CD4-positive, alpha-beta T cell treated with Interleukin-1 beta for 1 hour (primary cell): ENCODE results near the gene TCEANC2.
A peak's percentile ranks its signal among the peaks of the same experiment; 100 is the strongest.
"Not testable (repeated sequence)": the region's sequence is repeated elsewhere in the genome, so short reads cannot be mapped to it uniquely, and the experiment has no call there.

Experiments
- DNase-seq, 2 donors: peaks; one replicate each; pipeline ENCODE4 v3.0.0-alpha.2; 2020 to 2022

The TCEANC2 gene

GRCh38 chr1:54028306-54029251 is 24.8 kb upstream of the TCEANC2 start:
- no peak for DNase-seq

DNA sequence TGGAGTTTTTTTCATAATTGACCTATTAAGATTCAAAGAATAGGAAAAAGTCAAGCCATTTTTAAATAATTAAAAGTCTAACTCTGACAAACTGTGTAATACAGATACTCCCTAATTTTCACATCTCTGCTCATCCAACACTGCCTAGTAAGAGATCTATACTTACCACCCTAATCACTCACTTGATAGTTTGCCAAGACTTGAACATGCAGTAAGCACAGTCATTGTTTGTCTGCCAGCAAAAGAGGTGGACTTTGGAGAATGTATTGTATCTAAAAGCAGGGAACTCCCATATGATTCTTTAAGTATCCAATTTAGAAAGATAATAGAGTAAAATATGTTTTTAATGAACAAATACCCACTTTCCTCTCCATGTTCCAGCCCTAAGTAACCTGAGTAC is 15.9 kb upstream of the TCEANC2 start:
- DNase-seq, result no peak

DNA sequence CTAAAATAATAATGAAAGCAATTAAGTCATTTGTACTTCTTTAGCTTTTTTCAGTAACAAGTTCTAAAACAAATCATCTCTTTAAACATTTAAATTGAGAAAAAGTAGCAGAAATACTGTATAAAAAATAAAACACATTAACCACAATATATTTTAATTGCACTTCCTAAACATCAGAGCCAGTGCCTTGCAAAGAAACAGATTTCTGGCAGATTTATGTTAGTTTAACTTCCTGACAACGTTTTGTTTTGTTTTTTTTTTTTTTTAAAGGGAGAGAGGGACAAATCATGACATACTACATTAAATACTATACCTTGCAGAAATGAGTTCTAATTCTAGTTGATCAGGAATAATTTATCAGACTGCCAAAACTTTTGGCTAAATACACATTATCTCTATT is 11.6 kb upstream of the TCEANC2 start:
- no peak for DNase-seq

- no peak for DNase-seq
Observed at GRCh38 chr1:54045496-54045895, 7.9 kb upstream of the TCEANC2 start.

DNA sequence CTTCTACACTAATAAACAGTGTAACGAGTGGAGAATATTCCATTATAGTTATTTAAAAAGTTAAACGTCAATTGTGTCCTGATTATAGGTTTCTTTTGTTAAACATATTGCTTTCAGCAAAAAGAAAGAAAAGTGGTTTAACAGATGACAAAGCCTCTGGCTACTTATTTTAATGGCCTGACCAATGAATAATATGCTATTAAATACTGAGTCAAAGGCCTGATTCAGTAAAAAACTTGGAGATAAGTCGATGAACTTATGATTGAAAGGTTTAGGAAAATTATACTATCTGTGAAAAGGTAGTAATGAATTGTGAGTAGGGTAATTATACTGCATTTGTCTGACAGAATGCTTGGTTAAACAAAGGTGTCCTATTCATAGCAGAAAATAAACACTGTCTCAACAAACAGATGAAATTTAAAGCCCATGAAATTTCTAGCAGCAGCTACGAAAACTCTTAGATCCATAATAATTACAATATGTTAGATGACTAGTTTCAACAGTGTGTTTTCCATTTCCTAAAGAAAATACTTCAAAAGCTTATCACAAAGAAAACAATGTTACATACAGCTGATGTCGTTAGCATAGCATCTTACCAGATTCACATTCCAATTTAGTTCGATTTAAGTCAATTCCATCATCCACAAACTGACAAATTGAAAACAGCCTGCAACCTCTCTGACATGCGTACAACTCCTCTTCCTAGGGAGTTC is 6.6 kb upstream of the TCEANC2 start:
- DNase-seq, result no peak

DNA sequence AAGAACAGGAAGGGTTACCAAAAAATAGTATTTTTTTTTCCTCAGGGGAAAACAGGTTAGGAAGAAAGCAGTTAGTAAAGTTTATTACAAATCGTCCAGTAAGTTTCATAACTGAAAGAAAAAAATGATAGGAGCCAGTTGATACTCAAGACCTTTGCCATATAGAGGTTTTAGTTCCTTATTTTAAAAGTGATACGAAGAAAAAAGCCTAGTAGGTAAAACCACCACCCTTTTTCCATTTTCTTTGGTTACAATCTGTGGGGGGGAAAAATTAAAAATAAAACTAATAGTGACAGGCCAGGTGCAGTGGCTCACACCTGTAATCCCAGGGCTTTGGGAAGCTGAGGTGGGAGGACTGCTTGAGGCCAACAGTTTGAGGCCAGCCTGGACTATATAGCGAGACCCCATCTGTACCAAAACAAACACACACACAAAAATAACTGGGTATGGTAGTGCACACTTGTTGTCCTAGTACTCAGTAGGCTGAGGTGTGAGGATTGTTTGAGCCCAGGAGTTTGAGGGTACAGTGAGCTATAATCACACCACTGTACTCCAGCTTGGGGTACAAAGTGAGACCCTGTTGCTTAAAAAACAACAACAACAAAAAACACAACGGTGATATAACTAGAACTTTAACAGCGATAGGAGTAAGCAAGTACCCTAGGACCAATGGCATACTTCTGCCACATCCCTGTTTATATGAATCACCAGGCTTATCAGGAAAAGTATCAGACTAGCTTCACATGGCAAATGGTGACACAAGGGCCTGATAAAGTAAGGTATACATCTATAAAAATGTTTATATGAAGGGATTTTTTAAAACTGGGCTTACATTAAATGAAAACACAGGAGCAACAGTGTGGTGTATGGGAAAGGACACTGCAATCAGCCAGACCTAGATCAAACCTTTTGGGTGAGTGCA is 5.8 kb upstream of the TCEANC2 start:
- DNase-seq, result no peak

- not testable (repeated sequence) for DNase-seq
Observed at GRCh38 chr1:54050435-54050834, 3.0 kb upstream of the TCEANC2 start.

DNA sequence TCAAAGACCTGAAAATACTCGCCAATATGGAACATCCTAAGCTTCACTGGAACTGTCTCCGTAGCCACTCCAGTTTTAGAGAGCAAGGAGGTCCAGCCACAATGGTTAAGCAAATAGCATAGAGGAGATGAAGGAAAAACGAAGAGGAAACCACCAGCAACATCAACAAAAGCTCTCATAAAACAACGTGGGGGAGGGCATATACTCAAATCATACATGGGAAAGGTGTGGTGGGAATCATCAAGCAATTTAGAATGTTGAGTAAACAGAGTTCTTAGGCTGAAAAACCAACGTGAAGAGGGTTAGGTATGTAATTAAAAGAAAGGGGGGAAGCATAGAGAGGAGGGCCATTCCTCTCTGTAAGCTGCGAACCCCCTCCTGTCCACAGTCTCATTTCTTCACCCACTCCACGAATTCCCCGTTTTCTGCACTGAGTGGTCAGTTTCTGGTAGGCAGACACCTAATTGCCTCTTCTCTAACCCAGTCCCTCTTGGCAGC is 1.4 kb upstream of the TCEANC2 start:
- no peak for DNase-seq

DNA sequence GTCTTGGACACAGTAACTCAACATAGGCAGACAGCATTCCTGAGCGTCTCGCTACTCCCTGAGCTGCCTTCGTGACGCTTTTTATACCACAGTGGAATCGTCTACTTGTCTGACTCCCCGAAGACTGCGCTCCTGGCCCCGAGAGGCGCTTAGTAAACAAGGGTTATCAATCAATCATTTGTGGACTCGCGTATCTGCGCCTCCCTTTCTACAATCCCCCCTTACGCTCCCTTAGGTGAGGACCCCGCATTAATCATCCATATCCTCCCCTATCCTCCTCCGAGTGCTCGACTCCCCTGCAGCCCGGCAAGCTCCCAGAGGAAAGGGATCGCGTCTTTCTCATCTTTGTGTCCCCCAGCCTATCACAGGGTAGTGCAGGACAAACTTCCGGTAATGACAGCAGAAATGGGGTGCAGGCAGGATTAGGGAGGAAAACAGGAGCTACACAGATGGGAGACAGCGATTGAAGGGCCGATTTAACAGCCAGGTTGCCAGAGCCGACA is 926 bp upstream of the TCEANC2 start:
- DNase-seq, result peak; percentile 9 to 43

- peak in 1 of 2 donors; percentile 15 for DNase-seq
Observed at GRCh38 chr1:54053745-54054437, 483 bp downstream of the TCEANC2 start.

DNA sequence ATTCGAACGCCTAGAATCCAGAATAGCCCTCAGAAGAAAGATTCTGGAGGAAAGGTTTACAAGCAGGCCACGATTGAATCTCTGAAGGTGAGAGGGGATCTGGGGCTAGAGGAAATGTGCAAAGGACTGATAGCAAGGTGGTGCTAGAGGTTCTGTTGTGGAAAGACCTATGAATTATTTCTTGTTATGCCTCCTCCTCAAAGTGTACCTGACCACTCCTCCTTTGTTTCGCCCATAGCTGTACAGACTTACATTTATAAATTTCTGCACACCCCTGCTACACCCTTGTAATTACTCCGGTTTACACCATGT is 986 bp downstream of the TCEANC2 start:
- DNase-seq, result peak in 1 of 2 donors; percentile 0

DNA sequence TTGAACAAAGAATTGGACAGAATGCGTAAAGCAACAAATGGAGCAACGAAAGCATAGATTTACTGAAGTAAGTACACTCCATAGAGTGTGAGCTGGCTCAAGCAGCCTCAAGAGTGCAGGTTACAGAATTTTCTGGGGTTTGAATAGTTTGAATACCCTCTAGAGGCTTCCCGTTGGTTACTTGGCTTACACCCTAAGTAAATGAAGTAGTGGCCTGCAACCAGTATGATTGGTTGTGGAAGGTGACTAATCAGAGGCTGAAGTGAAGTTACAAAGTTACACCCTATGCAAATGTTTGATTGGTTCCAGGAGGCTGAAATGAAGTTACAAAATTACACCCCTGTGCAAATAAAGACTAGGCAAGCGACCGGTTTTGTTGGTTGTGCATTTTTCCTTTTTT is 10.9 kb downstream of the TCEANC2 start:
- no peak for DNase-seq

- DNase-seq, result no peak
Observed at GRCh38 chr1:54069791-54070170, 16.4 kb downstream of the TCEANC2 start.

- DNase-seq, result peak in 1 of 2 donors; percentile 65
Observed at GRCh38 chr1:54070171-54070837, 16.9 kb downstream of the TCEANC2 start.

GRCh38 chr1:54077359-54077758 is 24.0 kb downstream of the TCEANC2 start:
- DNase-seq, result no peak

GRCh38 chr1:54080598-54081049 is 27.2 kb downstream of the TCEANC2 start:
- DNase-seq, result no peak

DNA sequence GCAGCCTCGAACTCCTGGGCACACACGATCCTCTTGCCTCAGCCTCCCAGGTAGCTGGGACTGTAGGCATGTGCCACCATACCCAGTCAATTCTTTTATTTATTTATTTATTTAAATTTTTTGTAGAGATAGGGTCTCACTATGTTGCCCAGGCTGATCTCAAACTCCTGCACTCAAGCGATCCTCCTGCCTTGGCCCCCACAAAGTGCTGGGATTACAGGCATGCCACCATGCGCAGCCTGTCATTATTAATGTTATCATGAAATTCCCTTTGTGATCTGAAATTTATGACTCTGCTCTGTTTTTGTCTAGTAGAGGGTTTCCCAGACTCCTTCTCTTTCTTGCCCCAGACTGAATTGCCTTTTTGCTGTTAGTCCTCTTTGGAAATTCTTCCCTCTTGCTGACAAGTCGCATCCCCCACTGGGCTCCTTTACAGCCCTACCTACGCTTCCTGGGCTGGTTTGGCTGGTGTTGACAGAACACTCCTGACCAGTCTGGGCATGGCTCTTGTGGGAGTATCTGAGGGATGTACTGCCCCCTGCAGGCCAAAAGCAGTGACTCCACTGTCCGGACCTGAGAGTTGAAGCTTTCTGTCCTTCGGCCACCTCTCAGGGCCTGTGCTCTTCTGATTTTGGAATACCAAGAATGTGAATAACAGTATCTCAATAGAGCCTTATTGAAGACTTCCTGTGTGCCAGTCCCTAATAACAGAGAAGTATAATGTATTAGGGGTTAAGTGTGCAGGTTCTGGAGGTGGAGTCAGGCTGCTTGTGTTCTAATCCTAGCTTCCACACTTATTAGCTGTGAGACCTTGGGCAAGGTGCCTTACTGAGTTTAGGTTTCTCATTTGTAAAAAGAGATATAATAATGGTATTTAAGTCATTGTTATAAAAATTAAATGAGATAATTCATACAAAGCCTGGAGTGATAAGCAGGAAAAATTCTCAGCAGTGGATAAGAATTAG is 28.2 kb downstream of the TCEANC2 start:
- peak; percentile 49 to 59 for DNase-seq

DNA sequence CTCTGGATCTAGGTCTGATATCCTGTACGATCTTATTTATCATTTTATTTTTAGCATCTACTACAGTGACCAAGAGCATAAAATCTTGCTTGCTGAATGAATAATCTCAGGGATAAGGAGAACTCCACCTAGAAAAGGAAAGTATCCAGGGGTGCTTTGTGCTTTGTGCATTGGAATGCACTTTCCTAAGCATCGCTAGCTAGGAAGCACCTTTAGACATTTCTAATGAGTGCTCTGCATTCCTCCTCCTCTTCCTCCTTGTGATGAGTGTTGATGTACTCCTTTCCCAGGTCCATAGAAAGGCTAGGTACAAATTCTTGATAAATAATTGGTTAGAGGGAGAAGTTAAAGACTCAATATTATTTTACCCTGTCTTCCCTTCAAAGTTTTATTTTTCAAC is 31.4 kb downstream of the TCEANC2 start:
- DNase-seq, result no peak

- DNase-seq, result no peak
Observed at GRCh38 chr1:54086754-54087153, 33.3 kb downstream of the TCEANC2 start.

DNA sequence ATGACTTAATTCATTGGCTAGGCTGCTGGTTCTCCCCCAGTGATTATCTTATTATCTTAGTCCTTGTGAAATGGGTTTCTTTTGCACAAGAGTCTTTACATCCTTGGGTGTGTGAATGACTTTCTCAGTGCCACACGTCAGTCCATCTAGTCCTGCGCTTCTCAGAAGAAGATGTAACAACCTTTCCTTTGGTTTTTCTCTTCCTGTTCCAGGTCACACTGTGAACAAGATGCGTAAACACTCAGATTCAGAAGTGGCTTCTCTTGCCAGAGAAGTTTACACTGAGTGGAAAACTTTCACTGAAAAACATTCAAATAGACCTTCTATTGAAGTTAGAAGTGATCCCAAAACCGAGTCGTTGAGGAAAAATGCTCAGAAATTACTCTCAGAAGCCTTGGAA is 35.0 kb downstream of the TCEANC2 start:
- DNase-seq, result no peak
